HFFc6 (cell line): Measurements from ENCODE around the gene MYO1H. TPM values are rescaled to one million over a fixed set of nuclear protein-coding genes. Genes with fewer than 3 reads are reported as not detected.

Experiments
- DNase-seq: peaks from one replicate; pipeline ENCODE4 v3.0.0-alpha.2; 2018
- H3K27ac Mint-ChIP-seq: 2 replicates; pipeline ENCODE4 v1.8.0; 2020; ENCODE audit warnings: mild to moderate bottlenecking, mixed read lengths
- H3K27me3 Mint-ChIP-seq: 2 replicates; pipeline ENCODE4 v1.8.0; 2021; ENCODE audit warnings: mild to moderate bottlenecking, moderate library complexity, mixed read lengths; ENCODE audit not compliant: insufficient read depth
- H3K36me3 Mint-ChIP-seq: 2 replicates; pipeline ENCODE4 v1.8.0; 2021; ENCODE audit warnings: low read depth, mixed read lengths
- H3K4me1 Mint-ChIP-seq: 2 replicates; pipeline ENCODE4 v1.8.0; 2020; ENCODE audit warnings: low read depth, mixed read lengths
- H3K4me3 Mint-ChIP-seq: 2 replicates; pipeline ENCODE4 v1.8.0; 2020; ENCODE audit warnings: mild to moderate bottlenecking, moderate library complexity, mixed read lengths
- H3K9me3 Mint-ChIP-seq: 2 replicates; pipeline ENCODE4 v1.8.0; 2020; ENCODE audit warnings: mild to moderate bottlenecking, mixed read lengths
- total RNA-seq, 6 experiments: library from RNA; stranded (reverse); fragmentation: NEBNext Ultra II Directional; extraction: Animal tissue kit (Norgen Biotek cat#: 25700); gene quantifications; 2 replicates in 1 of 6; 3 replicates in 5 of 6; pipeline ENCODE4 v1.2.3, GENCODE V29; 2021
- TF ChIP-seq, protein P1 (sequence below): fragments of 200-600 bp; sonication (generic); IDR thresholded peaks from 2 replicates; pipeline ENCODE4 v1.5.0; 2021; ENCODE audit warnings: antibody characterized with exemption, mild to moderate bottlenecking

The MYO1H gene
- total RNA-seq, 6 experiments from 2014 or later = not detected

DNA sequence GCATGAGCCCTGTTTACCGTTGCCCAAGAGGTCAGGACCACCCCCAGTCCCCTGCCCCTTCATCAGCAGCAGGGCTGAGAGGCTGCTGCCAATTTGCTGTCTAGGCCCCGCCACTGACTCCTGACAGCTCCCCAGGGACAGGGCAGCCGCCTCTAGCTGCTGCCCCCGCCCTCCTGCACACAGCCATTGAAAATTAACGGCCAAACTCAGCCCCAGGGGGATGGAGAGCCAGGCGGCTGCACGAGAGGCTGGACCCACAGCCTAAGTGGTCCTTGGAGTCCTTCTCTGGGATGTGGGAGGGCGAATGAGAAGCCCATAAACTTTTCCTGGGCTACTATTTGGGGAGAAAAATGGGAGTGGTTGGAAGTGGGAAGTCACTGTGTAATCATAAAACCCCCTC is 43.2 kb upstream of the MYO1H start:
- Mint-ChIP-seq H3K36me3 (no peaks in the 10 kb centered on the region), H3K27me3 (peaks cover 43% of the 10 kb centered on the region)

GRCh38 chr12:109305547-109305946 is 42.2 kb upstream of the MYO1H start:
- H3K9me3 Mint-ChIP-seq = no peaks in the 10 kb centered on the region
- peaks cover 48% of the 10 kb centered on the region for H3K27me3 Mint-ChIP-seq
- no peak overlapping the region for H3K4me3 Mint-ChIP-seq
- no peak overlapping the region for H3K27ac Mint-ChIP-seq
- TF ChIP-seq, protein P1, sequence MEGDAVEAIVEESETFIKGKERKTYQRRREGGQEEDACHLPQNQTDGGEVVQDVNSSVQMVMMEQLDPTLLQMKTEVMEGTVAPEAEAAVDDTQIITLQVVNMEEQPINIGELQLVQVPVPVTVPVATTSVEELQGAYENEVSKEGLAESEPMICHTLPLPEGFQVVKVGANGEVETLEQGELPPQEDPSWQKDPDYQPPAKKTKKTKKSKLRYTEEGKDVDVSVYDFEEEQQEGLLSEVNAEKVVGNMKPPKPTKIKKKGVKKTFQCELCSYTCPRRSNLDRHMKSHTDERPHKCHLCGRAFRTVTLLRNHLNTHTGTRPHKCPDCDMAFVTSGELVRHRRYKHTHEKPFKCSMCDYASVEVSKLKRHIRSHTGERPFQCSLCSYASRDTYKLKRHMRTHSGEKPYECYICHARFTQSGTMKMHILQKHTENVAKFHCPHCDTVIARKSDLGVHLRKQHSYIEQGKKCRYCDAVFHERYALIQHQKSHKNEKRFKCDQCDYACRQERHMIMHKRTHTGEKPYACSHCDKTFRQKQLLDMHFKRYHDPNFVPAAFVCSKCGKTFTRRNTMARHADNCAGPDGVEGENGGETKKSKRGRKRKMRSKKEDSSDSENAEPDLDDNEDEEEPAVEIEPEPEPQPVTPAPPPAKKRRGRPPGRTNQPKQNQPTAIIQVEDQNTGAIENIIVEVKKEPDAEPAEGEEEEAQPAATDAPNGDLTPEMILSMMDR = no peak
- H3K4me1 Mint-ChIP-seq = peaks cover 9% of the 10 kb centered on the region
- H3K36me3 Mint-ChIP-seq = no peaks in the 10 kb centered on the region
- DNase-seq = no peak

More for the DNA sequence above, 43.2 kb upstream of the MYO1H start:
- DNase-seq = no peak
- no peak overlapping the region for H3K27ac Mint-ChIP-seq
- TF ChIP-seq, protein P1 = no peak
- no peaks in the 10 kb centered on the region for H3K9me3 Mint-ChIP-seq
- no peak overlapping the region for H3K4me3 Mint-ChIP-seq
- peaks cover 6% of the 10 kb centered on the region; the same call in 1 of the 2 replicates for H3K4me1 Mint-ChIP-seq

DNA sequence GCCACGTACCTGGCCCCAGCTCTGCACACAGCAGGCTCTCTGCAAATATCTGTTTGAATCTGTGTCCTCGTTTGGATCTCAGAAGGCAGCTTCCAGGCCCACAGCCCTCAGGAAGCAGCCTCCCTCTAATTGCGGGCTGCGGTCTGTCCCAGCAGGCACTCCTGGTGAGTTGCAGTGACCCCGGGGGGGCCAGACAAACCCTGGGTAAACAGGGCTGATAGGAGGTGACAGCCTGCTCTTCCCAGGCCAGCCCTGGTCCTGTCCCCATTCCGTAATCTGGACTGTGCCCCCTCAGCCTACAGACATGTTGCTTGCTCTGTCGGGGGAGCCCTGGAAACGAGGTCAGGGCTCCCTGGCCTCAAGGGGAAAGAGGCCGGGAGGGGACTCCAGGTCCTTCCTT is 40.6 kb upstream of the MYO1H start:
- TF ChIP-seq, protein P1 = no peak
- H3K27ac Mint-ChIP-seq = no peak overlapping the region
- H3K36me3 Mint-ChIP-seq = no peaks in the 10 kb centered on the region
- DNase-seq = no peak
- peaks cover 49% of the 10 kb centered on the region for H3K27me3 Mint-ChIP-seq
- H3K4me3 Mint-ChIP-seq = no peak overlapping the region
- peaks cover 7% of the 10 kb centered on the region for H3K4me1 Mint-ChIP-seq
- H3K9me3 Mint-ChIP-seq = no peaks in the 10 kb centered on the region

- H3K27ac Mint-ChIP-seq = no peak within 1 kb of the TSS
- peaks cover 6% of the 10 kb centered on the region; the same call in 1 of the 2 replicates for H3K4me1 Mint-ChIP-seq
- no peak within 1 kb of the TSS for H3K4me3 Mint-ChIP-seq
- H3K36me3 Mint-ChIP-seq = no peaks in the 10 kb centered on the region
- H3K9me3 Mint-ChIP-seq = no peaks in the 10 kb centered on the region
- TF ChIP-seq, protein P1 = no peak
- DNase-seq = no peak
- H3K27me3 Mint-ChIP-seq = peaks cover 53% of the 10 kb centered on the region
Measured at GRCh38 chr12:109308534-109309380, 38.9 kb upstream of the MYO1H start, which contains the start of gene FOXN4. FOXN4 (minus strand) TSS chr12:109309284; CDS start chr12:109308321, 963 bp downstream.

DNA sequence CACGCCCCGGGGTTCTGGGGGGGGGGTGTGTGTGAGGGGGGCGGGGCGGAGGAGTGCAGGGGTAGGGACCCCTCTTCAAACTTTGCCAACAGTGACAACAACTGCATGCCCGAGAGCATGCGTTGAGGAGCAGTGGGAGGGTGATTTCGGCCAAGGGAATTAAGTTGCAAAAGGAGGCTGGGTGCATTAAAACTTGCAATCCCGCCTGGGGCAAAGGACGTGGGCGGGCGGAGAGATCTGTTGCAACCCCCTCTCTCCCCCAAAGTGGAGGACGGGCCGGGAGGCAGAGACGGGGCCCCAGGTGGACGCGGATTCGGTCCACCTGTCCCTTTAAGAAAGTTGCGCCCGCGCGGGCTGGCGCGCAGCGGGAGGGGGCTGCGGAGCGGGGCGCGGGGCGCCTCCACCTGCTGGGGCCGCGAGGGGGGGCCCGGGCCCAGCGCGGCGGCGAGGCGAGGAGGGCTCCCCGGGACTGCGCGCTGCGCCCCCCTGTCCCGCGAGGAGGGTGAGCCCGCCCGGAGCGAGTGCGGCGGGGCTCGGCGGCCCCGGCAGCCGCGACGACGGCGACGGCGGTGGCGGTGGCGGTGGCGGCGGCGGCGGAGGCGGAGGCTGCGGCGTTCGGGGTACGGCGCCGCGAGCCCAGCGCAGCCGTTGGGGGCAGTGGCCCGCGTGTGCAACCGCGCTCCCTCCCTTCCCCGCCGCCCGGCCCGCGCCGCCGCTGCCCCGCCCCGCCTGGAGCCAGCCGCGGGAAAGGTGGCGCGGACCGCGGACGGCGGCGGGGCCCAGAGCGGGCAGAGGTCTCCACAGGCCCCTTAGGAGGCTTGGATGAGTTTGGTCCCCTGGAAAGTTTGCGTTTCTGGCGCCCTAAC is 38.1 kb upstream of the MYO1H start:
- no peak overlapping the region for H3K27ac Mint-ChIP-seq
- no peaks in the 10 kb centered on the region for H3K9me3 Mint-ChIP-seq
- DNase-seq = no peak
- TF ChIP-seq, protein P1 = no peak
- peaks cover 6% of the 10 kb centered on the region; the same call in 1 of the 2 replicates for H3K4me1 Mint-ChIP-seq
- peaks cover 54% of the 10 kb centered on the region for H3K27me3 Mint-ChIP-seq
- H3K4me3 Mint-ChIP-seq = no peak overlapping the region
- no peaks in the 10 kb centered on the region for H3K36me3 Mint-ChIP-seq
